GM18868 (cell line): ENCODE measurements around the gene CD93.

Source experiments
- ATAC-seq: cut with Tn5 transposase; IDR thresholded peaks from one replicate; pipeline ENCODE4 v1.9.1; 2021; ENCODE audit warnings: mild to moderate bottlenecking, moderate library complexity; ENCODE audit not compliant: unreplicated experiment

The CD93 gene

GRCh38 chr20:23086056-23086566 lies at the start of gene CD93:
CD93 (minus strand) TSS chr20:23086324; CDS start chr20:23086192, 132 bp downstream.
- peak; percentile 56 for ATAC-seq

GRCh38 chr20:23133560-23133998 lies 47.5 kb upstream of the CD93 start:
- ATAC-seq, result no peak

DNA sequence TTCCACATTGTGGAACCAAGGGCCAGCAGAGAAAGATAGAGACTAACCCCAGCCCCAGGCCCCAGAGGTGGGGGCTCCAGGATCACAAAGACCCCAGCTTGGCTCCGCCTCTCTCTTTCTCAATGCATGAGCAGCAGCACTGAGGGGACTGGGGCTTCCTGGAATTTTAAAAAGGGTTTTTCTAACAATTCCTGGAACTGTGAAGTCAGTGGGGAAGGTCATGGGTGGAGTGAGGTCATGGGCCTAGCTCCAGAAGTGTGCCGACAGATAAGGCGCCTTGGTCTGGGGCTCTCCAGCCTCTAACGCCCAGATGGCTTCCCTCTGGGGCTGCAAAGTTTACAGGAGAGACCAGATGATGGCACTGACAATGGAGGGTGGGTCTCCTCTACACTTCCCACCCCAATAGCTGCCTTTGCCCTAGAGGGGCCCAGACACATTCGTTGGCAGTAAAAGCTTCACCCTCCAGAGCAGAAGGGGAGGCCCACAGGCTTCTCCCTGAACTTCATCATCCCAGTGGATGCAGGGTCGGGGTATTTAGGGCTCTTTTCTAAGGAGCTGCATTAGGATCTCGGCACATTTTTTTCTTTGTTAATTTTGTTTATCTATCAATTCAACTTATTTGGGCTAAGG lies 46.9 kb upstream of the CD93 start:
- ATAC-seq, result no peak

DNA sequence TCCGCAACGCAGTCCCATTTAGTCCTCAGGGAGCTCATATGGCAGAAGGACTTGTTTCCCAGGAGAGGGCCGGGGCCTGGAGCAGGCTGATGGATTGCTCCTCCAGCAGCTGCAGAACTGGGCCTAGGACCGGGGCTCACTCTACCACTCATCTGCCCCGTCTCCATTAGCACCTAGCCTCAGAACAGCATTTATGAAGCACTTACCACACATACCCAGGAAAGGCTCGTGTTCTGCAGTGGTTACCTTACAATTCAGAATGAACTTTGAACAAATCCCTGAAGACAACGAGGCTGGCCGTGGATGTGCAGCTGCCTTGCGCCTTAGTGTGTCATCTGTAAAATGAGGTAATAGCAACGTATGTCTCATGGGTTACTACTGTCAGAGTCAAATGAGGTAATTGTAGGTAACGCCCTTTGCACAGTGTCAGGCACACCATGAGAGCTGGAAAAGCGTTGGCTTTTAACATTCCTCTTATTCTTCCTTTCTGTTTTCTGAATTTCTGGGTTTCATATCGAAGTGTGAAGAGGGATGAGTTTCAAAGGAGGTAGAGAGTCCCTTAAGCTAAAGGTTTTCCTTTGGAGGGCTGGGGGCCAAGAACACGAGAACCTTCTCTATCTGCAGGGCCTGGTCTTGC lies 46.3 kb upstream of the CD93 start:
- ATAC-seq, result no peak

DNA sequence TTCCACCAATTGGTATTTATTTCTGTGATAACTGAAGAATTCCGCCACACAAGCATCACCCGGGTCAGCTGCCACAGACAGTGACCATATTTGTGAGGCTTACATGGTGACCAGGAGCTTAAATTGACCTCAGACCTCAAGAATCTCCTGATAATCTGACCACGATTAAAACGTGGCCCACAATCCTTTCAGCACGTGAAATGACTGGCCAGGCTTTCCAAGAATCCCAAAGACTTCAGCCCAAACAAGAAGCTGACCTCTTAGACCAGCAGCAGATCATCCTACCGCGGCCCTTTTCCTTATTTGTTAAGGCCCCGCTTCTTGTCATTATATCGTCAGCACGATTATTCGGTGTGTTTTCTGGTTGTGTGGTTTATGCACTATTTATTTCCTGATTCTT lies 45.6 kb upstream of the CD93 start:
- no peak for ATAC-seq

DNA sequence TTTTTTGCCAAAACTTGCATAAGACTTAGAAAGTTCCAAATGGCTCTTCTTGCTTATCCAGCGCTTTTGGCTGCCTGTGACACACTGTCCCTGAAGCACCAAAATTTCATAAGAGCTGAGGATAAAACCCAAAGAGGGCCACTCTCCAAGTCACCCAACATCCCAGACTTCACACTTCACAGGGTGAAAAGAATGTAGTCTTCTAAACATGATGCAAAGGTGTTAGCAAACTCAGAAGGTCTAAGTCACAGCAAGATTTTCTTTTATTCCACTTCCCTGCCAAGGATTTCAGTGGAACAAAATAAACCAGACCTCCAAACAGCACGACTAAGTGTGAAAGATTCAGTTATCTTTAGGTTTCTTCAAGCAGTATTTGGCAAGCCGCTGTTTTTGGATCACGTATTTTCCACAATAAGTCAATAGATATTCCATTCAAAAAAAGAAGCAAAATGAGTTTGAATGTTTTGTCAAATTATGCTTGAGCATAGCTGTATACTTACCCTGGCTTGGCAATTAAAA lies 44.6 kb upstream of the CD93 start:
- ATAC-seq, result no peak

DNA sequence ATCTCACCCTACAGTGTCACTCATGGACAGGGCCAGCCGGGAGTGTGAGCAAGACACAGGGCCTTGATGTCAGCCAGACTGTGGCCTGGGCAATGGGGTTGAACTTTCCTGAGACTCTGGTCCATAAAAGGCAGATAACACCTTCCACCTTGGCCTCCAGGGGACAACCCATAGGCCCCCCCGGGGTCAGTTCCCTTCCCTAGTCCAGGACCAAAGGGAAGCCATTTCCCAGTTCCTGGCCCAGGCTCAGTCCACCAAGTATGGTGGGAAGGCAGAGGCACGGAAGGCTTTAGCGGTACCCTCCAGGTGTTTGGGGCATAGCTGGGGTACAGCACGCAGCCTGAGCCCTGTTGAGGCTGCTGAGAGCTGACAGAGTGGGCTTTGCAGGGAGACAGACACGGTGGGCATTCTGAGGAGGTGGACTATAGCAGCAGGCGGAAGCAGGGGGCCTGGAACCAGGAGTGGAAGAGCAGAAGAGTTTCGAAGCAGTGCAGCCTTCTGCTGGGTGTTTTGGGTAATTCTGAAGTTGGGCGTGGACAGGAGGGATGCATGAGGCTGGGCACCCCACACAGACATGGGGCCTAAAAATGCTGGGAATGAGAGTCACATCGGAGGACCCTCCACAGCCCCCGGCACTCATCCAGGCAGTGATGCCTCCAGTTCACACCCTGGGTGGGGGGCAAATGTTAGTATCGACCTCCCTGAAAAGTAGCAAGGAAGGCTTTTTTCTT lies 43.9 kb upstream of the CD93 start:
- no peak for ATAC-seq

GRCh38 chr20:23129266-23129665 lies 43.1 kb upstream of the CD93 start:
- no peak for ATAC-seq

DNA sequence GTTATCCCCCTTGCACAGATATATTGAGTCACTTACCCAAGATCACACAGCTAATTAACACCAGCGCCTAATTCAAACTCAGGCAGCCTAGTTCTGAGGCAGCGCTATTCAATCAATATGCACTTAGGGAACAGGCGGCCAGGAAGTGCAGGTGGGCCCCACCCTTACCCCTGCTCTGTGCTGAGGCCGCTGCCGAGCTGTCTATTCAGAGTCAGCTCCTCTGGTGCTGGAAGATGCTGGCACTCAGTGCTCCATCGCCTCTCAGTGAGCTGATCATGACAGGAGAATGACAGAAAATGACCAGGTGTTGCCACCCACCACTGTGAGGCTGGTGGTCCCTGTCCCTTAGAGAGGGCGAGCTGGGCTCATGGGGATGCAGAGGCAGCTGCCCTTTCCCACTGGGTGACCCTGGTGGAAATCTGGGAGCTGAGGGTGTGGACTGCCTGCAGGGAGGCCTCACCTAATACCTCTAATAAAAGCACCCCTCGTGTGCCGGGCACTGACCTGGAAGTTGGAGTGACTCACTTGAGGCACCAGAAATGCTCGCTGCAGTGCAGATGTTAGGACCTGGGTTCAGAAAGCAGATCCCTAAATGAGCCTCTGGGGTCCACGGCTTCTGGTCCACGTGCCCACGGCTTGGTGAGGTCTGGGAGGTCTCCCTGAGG lies 42.5 kb upstream of the CD93 start:
- no peak for ATAC-seq

- no peak for ATAC-seq
Measured at GRCh38 chr20:23127506-23128279, 41.6 kb upstream of the CD93 start.

DNA sequence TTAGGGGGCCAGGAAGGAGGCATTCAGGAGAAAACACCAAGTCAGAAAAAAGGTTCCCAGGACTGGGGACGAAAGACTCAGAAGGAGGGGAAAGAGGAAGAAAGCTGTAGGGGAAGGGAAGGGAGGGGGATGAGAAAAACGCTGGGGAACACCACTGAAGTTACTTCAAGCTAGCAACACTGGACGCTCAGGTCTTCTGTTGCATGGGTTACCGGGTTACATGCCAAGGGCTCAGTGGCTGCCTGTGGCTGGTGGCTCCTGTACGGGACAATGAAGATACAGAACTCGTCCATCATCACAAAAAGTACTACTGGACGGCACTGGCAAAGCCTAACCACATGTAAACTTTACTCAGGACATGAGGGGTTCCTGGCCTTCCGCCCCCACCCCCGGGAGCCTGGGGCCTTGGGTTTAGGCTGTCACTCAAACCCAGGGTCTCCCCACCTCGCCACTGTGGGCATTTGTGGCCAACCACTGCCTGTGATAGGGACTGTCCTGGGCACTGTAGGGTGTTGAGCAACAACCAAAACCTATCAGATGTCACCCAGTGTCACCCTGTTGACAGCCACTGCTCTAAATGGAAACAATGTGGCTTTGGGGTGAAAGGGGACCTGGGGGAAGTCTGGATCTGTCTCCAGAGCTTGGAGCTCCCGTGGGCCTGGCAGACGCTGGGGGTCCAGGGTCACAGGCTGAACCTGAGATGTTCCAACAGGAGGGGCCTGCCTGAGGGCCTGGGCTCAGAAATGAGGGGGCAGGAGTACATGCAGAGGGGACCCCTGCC lies 40.3 kb upstream of the CD93 start:
- ATAC-seq, result peak; percentile 11

- peak; percentile 72 for ATAC-seq
Measured at GRCh38 chr20:23125625-23126191, 39.6 kb upstream of the CD93 start.

- no peak for ATAC-seq
Measured at GRCh38 chr20:23125159-23125558, 39.0 kb upstream of the CD93 start.

- no peak for ATAC-seq
Measured at GRCh38 chr20:23123886-23124285, 37.8 kb upstream of the CD93 start.

DNA sequence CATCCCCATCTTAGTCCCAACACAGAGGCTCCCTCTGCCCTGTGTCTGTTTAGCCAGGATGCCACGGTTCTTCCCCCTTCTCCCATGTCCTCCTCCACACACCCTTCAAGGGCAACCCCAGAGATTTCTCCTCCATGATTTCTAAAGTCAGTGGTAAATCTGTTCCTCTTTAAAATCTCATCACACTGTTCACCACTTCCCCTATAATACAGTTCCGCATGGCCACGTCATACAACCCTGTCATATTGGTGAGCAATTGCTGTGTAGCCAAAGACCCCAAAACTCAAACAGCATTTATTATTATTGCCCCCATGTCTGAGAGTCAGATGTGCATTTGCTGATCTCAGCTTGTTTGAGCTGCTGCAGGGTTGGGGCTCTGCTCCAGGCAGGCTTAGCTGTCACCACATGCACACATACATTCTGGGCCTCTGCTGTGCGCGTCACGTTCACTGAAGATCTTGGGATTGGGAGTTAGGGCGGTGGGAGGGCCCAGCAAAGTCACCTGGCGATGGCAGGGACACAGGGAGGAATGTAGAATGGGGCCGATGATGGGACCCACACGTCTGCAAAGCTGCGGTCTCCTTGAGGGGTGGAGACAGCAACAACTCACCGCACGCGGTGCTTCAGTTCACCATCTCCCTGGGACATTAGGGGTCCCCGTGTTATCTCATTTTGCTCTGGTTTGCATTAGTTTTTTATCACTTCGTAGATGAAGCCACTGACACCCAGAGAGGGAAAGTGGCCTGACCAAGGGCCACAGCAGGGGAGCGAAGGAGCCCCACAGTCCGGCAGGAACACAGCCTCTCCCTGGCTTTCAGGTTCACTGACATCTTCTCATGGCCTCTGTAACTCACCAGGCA lies 36.9 kb upstream of the CD93 start:
- no peak for ATAC-seq

DNA sequence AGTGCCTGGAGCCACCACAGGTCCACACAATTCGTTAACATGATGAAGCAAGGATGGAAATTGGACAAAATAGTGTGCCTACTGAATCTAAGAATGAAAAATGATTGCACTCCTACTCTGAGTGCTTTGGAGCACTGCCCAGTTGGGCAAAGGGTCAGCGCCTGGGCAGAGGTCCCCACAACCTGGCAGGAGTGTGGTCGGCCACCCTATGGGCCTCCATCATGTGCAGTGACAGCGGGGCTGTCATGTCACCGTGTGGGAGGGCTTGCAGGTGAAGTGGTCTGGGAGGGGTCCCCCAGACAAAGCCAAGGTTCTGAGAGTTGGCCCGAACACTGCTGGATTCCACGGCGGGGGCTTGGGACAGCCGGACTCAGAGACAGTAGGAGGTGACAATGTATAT lies 36.2 kb upstream of the CD93 start:
- ATAC-seq, result no peak

- ATAC-seq, result no peak
Measured at GRCh38 chr20:23121751-23122320, 35.7 kb upstream of the CD93 start.
